Prostate gland (tissue), 2 donors: ENCODE measurements around the gene RNF19B. TPM values are rescaled to one million over a fixed set of nuclear protein-coding genes. Genes with fewer than 3 reads are reported as not detected.

Experiments used
- DNase-seq: peaks from one replicate; pipeline ENCODE4 v3.0.0-alpha.2; 2019; ENCODE audit warnings: low spot score
- H3K27ac ChIP-seq, 2 donors: fragments of 200-600 bp; sonication (generic); 2 replicates each; pipeline ENCODE4 v1.5.1; 2017 to 2019
- H3K27me3 ChIP-seq: fragments of 200-600 bp; sonication (generic); replicated peaks from 2 replicates; pipeline ENCODE4 v1.5.1; 2019; ENCODE audit not compliant: insufficient read depth
- H3K36me3 ChIP-seq, 2 donors: fragments of 200-600 bp; sonication (generic); 1 replicate in 1 of 2; 2 replicates in 1 of 2; pipeline versions ENCODE4 v1.5.1 to v1.8.1; 2017 to 2019
- H3K4me1 ChIP-seq: fragments of 200-600 bp; sonication (generic); replicated peaks from 2 replicates; pipeline ENCODE4 v1.5.1; 2019
- H3K4me3 ChIP-seq, 2 donors: fragments of 200-600 bp; sonication (generic); 2 replicates each; pipeline ENCODE4 v1.5.1; 2017 to 2019
- H3K9me3 ChIP-seq: fragments of 200-600 bp; sonication (generic); 2 replicates; pipeline ENCODE4 v1.5.1; 2017
- POLR2A ChIP-seq: fragments of 450-650 bp; IDR thresholded peaks from one replicate; pipeline ENCODE4 v1.6.1; 2016; ENCODE audit warnings: antibody characterized with exemption, mild to moderate bottlenecking
- POLR2AphosphoS5 ChIP-seq: sonication (generic); formaldehyde crosslinking; IDR thresholded peaks from one replicate; pipeline ENCODE4 v1.6.1; 2017; ENCODE audit warnings: antibody characterized with exemption
- WGBS: methylation state at CpG from one replicate; pipeline ENCODE4 v1.1.5; 2018; 5-methylcytosine and 5-hydroxymethylcytosine counted together
- intact Hi-C: fragments of 100-400 bp; cut with DNase I; formaldehyde crosslinking; loops from one replicate; pipeline ENCODE4 v1.14.2; 2022
- total RNA-seq, 2 donors: library from RNA; depleted of rRNA; stranded (reverse); fragments of >200 nt; gene quantifications; one replicate each; pipeline ENCODE4 v1.1.0, GENCODE V29; 2016
- TF ChIP-seq, protein P1 (sequence below), 4 experiments: fragments of 200-600 bp in 2 of 4; fragments of 450-650 bp in 2 of 4; sonication (generic) in 2 of 4; IDR thresholded peaks; 1 replicate in 3 of 4; 2 replicates in 1 of 4; pipeline ENCODE4 v1.5.1; 2016 to 2019; ENCODE audit warnings: antibody characterized with exemption in 4 of 4, mild to moderate bottlenecking in 2 of 4, moderate library complexity in 2 of 4

RNF19B gene
- total RNA-seq, 2 donors from 2014 or later = 16.7 to 77.8 TPM

DNA sequence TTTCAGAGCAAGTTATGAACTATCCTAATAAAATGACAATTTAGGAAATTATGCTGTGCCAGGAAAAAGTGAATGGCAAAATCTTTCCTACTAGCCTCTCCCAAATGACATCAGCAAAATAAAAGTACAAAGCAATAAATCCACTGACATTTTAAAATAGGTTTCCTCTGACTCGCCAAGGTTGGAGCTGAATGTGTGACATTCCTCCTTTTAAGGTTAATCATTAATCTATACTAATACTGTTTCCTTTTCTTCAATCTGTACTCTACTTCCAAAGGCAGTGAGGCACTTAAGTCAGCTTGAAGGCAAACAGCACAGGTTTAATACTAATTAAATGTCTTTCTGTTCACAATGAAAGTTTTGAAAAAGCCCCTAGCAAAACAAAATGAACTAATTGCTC lies 15.7 kb downstream of the RNF19B start:
- H3K9me3 ChIP-seq = no peaks in the 10 kb centered on the region
- DNase-seq = no peak
- peak; percentile 81 for TF ChIP-seq POLR2AphosphoS5
- TF ChIP-seq POLR2A = no peak
- H3K4me3 ChIP-seq = no peak overlapping the region
- 6% methylated on average over 1 of the region's 1 CpG for WGBS
- peak overlapping the region; percentile 26 to 52 for H3K27ac ChIP-seq
- no peaks in the 10 kb centered on the region for H3K27me3 ChIP-seq
- H3K4me1 ChIP-seq = no peaks in the 10 kb centered on the region
- H3K36me3 ChIP-seq = no peaks in the 10 kb centered on the region
- intact Hi-C loops = no loop called here

DNA sequence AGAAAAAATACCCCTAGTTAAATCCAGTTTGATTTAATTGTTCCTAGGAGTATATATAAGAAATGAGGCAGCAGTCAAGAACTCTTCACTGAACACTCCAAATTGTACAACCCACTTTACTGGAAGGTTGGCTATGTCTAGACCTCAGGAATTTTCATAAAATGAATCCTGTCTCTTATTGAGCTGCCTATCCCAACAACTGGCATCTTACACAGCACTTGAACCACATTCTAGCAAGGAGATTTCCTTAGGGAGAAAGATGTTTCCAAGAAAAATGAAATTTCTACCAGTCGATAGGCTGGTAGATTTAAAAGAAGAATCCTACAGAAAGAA lies 16.3 kb downstream of the RNF19B start:
- H3K27ac ChIP-seq = peak overlapping the region; percentile 22 to 52

DNA sequence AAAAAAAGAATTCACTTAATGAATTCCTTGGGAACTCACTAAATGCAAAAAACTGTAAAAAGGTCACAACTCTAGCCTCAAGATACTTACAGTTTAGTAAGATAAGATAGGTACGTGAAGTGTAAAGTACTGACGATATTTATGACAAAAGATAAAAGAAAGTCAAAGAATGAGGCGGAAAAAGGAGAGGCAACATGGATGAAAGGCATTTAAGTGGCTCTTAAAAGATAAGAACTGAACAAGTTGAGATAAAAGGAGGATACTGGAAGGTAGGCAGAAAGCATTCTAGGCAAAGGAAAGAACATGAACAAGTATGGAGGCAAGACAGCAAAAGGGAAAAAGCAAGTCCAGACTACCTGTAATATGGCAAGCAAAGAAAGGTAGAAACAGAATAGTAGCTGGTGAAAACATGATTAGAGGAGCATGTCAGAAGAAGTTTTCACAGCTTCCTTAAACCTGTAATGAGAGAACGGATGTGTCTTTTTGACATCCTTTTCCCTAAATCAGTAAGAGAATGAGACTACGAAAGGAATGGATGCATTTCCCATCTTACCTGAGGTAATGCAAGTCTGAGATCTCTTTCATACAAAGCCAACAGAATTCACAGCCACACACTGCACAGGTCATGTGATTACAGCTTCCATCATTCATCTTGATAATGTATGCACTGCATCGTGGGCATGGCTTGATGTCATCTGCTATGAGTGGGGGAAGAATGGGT lies 16.8 kb downstream of the RNF19B start:
- Histone ChIP-seq H3K4me1 (no peaks in the 10 kb centered on the region), H3K27ac (peak overlapping the region; percentile 22 to 52), H3K4me3 (no peak overlapping the region), H3K36me3 (no peaks in the 10 kb centered on the region), H3K27me3 (no peaks in the 10 kb centered on the region), H3K9me3 (no peaks in the 10 kb centered on the region)
- TF ChIP-seq, protein P1, sequence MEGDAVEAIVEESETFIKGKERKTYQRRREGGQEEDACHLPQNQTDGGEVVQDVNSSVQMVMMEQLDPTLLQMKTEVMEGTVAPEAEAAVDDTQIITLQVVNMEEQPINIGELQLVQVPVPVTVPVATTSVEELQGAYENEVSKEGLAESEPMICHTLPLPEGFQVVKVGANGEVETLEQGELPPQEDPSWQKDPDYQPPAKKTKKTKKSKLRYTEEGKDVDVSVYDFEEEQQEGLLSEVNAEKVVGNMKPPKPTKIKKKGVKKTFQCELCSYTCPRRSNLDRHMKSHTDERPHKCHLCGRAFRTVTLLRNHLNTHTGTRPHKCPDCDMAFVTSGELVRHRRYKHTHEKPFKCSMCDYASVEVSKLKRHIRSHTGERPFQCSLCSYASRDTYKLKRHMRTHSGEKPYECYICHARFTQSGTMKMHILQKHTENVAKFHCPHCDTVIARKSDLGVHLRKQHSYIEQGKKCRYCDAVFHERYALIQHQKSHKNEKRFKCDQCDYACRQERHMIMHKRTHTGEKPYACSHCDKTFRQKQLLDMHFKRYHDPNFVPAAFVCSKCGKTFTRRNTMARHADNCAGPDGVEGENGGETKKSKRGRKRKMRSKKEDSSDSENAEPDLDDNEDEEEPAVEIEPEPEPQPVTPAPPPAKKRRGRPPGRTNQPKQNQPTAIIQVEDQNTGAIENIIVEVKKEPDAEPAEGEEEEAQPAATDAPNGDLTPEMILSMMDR (IDR thresholded peaks at IDR 0.05) = no peak
- no peak for TF ChIP-seq POLR2AphosphoS5
- TF ChIP-seq POLR2A = no peak
- DNase-seq = no peak
- WGBS = 82% methylated on average over 6 of the region's 6 CpGs
- intact Hi-C loops = no loop called here

More for the DNA sequence above, 16.3 kb downstream of the RNF19B start:
- H3K27me3 ChIP-seq = no peaks in the 10 kb centered on the region
- DNase-seq = no peak
- H3K4me1 ChIP-seq = no peaks in the 10 kb centered on the region
- H3K36me3 ChIP-seq = no peaks in the 10 kb centered on the region
- no peaks in the 10 kb centered on the region for H3K9me3 ChIP-seq
- TF ChIP-seq POLR2AphosphoS5 (no peak), POLR2A (no peak)
- TF ChIP-seq, protein P1 (IDR thresholded peaks at IDR 0.05) = no peak
- no peak overlapping the region for H3K4me3 ChIP-seq
- intact Hi-C loops = no loop called here
- 95% methylated on average over 1 of the region's 1 CpG for WGBS

DNA sequence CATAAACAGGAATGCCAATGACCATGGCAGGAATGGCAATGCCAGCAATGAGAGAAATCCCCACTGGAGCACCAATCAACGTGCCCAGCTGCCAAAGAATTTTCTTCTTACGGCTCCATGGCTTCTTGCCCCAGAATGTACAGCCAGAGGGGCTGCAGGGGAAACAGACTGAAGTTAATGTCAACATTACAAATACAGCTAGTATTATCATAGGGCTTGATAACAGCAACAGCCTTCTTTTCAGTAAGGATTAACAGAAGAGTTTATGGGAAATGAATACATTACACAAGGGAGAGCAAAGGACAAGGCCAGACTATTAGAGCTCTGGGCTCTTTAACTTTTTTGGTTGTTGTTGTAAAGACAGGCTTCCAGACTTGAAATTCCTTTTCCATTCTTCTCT lies 18.2 kb downstream of the RNF19B start:
- H3K9me3 ChIP-seq = no peaks in the 10 kb centered on the region
- H3K4me3 ChIP-seq = no peak overlapping the region
- WGBS = 70% methylated on average over 2 of the region's 2 CpGs
- no peak for DNase-seq
- no peaks in the 10 kb centered on the region for H3K4me1 ChIP-seq
- H3K36me3 ChIP-seq = no peaks in the 10 kb centered on the region
- no peak overlapping the region for H3K27ac ChIP-seq
- intact Hi-C loops = no loop called here
- H3K27me3 ChIP-seq = no peaks in the 10 kb centered on the region
- TF ChIP-seq POLR2AphosphoS5 (no peak), POLR2A (no peak)
- TF ChIP-seq, protein P1 (IDR thresholded peaks at IDR 0.05) = no peak

DNA sequence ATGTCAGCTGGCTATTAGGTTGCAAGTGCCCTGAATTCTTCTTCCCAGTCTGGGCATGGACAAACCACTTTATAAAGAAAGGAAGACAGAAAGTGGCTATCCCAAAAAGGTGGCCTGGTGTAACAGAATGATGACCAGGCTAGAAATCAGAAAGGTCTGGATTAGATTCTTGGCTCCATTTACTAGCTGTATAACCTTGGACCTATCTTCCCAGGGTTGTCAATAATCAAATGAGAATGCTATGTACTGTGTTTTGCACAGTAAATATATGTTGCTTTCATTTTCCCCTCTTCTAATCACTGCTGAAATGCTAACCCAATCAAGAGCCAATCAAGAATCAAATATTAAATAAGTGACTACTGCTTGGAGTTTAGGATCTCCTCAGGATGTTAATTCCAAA lies 20.4 kb downstream of the RNF19B start:
- Histone ChIP-seq H3K9me3 (no peaks in the 10 kb centered on the region), H3K4me1 (peaks cover 3% of the 10 kb centered on the region), H3K36me3 (no peaks in the 10 kb centered on the region), H3K4me3 (no peak overlapping the region), H3K27ac (no peak overlapping the region), H3K27me3 (no peaks in the 10 kb centered on the region)
- DNase-seq = no peak
- TF ChIP-seq POLR2A (no peak), POLR2AphosphoS5 (no peak)
- TF ChIP-seq, protein P1 (IDR thresholded peaks at IDR 0.05) = no peak
- intact Hi-C loops = no loop called here
